Measurements from ENCODE around the gene TIAM2.
A peak's percentile ranks its signal among the peaks of the same experiment; 100 is the strongest.
"Not testable (repeated sequence)": the region's sequence is repeated elsewhere in the genome, so short reads cannot be mapped to it uniquely, and the experiment has no call there.

Gene TIAM2

DNA sequence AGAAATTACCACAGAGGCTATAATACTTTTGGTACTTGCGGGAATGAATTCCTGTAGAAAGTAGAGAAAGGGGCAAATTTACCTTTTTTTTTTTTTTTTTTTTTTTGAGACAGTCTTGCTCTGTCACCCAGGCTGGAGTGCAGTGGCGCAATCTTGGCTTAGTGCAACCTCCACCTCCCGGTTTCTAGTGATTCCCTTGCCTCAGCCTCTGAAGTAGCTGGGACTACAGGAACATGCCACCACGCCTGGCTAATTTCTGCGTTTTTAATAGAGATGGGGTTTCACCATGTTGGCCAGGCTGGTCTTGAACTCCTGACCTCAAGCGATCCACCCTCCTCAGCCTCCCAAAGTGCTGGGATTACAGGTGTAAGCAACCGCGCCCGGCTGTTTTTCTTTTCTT is 189.9 kb downstream of the TIAM2 start:
- not testable (repeated sequence) for H3K27me3 ChIP-seq (ENCODE audit: control insufficient read depth in 1 of 2, insufficient read depth in 2 of 2, low read length in 2 of 2); H3K9me3 ChIP-seq (ENCODE audit: control insufficient read depth in 2 of 2, low read length in 2 of 2); H3K4me3 ChIP-seq (ENCODE audit: low read length in 2 of 2); H3K27ac ChIP-seq (ENCODE audit: low read length); H3K9ac ChIP-seq (ENCODE audit: low read length in 2 of 2); H3K36me3 ChIP-seq (ENCODE audit: control insufficient read depth in 2 of 2, insufficient read depth in 2 of 2, low read length in 2 of 2)
- peaks cover 25% of the 10 kb centered on the region for H3K4me1 ChIP-seq (ENCODE audit: control insufficient read depth, insufficient read depth, low read length)

DNA sequence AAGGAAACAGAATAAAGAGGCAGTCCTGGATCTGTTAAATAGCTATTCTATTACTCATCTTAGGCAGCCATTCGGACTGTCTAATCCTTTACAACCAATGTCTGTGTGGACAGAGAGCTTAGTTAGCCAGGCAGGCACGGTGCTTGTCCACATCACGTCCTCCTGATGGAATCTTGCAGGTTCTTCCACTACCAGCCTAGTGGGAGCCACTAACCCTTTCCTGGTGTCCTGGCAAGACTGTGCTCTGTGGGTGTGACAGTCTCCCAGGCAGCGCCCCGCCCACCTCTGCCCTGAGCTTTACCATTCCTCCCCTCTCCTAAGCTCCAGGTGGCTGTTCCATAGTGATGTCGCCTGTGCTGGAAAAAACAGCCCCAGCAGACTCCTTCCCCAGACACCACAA is 190.4 kb downstream of the TIAM2 start:
- Histone ChIP-seq H3K36me3 (ENCODE audit: control insufficient read depth in 2 of 2, insufficient read depth in 2 of 2, low read length in 2 of 2) (no peaks in the 10 kb centered on the region), H3K4me1 (ENCODE audit: control insufficient read depth, insufficient read depth, low read length) (peaks cover 25% of the 10 kb centered on the region), H3K4me3 (ENCODE audit: low read length in 2 of 2) (no peak overlapping the region), H3K9ac (ENCODE audit: low read length in 2 of 2) (no peak overlapping the region), H3K9me3 (ENCODE audit: control insufficient read depth in 2 of 2, low read length in 2 of 2) (no peaks in the 10 kb centered on the region), H3K27ac (ENCODE audit: low read length) (no peak overlapping the region), H3K27me3 (ENCODE audit: control insufficient read depth in 1 of 2, insufficient read depth in 2 of 2, low read length in 2 of 2) (no peaks in the 10 kb centered on the region)

DNA sequence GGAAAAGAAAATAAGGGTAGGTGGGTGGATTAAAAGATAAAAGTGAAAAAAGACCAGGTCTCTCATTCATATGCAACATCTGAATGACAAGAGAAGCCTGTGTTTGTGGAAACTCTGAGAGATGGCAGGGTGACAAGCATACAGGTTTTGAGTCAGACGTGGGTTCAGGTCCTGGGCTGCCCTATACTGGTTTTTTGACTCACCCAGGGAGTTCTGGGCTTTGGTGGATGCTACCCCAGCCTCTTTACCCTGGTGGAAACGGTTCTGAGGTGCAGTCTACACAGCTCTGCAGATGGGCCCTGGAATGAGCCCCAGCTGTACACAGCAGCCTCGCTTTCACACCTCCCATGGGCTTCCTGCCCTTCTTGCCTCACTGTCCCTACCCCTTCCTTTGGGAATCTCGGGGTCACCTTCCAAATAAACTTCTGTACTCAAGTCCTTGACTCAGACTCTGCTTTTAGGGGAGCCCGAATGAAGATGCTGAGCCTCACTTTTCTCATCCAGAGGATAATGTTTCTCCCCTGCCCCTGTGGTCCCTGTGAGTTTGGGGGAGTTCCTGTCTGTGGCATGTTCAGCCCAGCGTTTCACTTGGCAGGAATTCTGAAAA is 191.0 kb downstream of the TIAM2 start:
- H3K27ac ChIP-seq (ENCODE audit: low read length): no peak overlapping the region
- peaks cover 28% of the 10 kb centered on the region for H3K4me1 ChIP-seq (ENCODE audit: control insufficient read depth, insufficient read depth, low read length)

DNA sequence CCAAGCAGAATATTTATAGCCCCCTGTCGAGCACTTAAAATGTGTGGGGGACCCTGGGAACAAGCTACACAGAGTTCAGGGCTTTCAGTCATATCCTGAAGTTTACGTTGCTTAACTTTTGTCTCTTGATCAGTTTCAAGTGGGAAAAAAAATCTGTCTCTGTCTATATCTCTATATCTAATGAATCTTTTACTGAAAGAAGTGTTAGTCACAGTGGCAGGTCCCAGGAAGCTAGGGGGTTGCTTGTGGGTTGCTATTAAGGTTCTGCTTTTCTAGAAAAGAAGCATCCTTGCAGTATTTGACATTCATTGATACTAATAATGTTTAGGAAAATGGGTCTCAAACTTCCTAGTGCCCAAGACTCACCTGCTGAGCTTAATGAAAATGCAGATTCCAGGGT is 192.0 kb downstream of the TIAM2 start:
- H3K4me3 ChIP-seq (ENCODE audit: low read length in 2 of 2): no peak overlapping the region
- H3K27ac ChIP-seq (ENCODE audit: low read length): no peak overlapping the region
- H3K9ac ChIP-seq (ENCODE audit: low read length in 2 of 2): no peak overlapping the region
- no peaks in the 10 kb centered on the region for H3K27me3 ChIP-seq (ENCODE audit: control insufficient read depth in 1 of 2, insufficient read depth in 2 of 2, low read length in 2 of 2)
- H3K4me1 ChIP-seq (ENCODE audit: control insufficient read depth, insufficient read depth, low read length): peaks cover 29% of the 10 kb centered on the region
- no peaks in the 10 kb centered on the region for H3K9me3 ChIP-seq (ENCODE audit: control insufficient read depth in 2 of 2, low read length in 2 of 2)
- no peaks in the 10 kb centered on the region for H3K36me3 ChIP-seq (ENCODE audit: control insufficient read depth in 2 of 2, insufficient read depth in 2 of 2, low read length in 2 of 2)

More for the DNA sequence above, 191.0 kb downstream of the TIAM2 start:
- Histone ChIP-seq H3K27me3 (ENCODE audit: control insufficient read depth in 1 of 2, insufficient read depth in 2 of 2, low read length in 2 of 2) (no peaks in the 10 kb centered on the region), H3K4me3 (ENCODE audit: low read length in 2 of 2) (no peak overlapping the region), H3K9ac (ENCODE audit: low read length in 2 of 2) (no peak overlapping the region), H3K9me3 (ENCODE audit: control insufficient read depth in 2 of 2, low read length in 2 of 2) (no peaks in the 10 kb centered on the region), H3K36me3 (ENCODE audit: control insufficient read depth in 2 of 2, insufficient read depth in 2 of 2, low read length in 2 of 2) (no peaks in the 10 kb centered on the region)

DNA sequence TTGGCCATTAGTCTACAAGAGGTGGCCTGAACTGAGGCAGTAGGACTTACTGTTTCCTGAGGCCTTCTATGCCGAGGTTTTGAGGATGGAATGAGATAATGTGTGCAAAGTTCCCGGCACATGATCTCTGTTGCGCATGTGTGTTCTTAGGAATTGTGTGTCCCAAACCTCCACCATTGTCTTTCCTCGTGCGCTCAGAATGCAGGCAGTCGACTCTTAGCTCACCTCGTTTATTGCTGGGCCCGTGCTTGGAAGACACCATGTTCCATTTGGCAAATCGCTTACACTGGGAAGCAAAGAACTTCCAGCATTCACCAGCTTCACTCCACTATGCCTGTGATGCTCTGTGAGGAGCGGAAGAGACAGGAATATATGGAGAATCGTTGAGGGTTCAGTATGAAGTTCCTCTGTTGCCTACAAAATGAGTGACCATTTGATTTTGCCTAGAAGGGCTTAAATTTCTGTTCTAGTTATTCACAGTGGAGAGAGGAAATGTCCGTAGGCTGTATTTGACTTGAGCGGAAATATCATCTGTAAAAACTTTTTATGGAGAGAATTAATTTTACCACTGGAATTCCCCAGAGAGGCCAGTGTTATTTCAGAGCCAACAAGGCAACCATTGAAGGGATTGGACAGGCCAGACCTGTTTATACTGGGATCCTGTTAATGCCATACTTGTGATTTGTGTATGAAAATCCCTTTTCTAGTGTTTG is 193.0 kb downstream of the TIAM2 start:
- no peaks in the 10 kb centered on the region for H3K27me3 ChIP-seq (ENCODE audit: control insufficient read depth in 1 of 2, insufficient read depth in 2 of 2, low read length in 2 of 2)
- H3K27ac ChIP-seq (ENCODE audit: low read length): no peak overlapping the region
- H3K4me3 ChIP-seq (ENCODE audit: low read length in 2 of 2): no peak overlapping the region
- no peaks in the 10 kb centered on the region for H3K9me3 ChIP-seq (ENCODE audit: control insufficient read depth in 2 of 2, low read length in 2 of 2)
- H3K36me3 ChIP-seq (ENCODE audit: control insufficient read depth in 2 of 2, insufficient read depth in 2 of 2, low read length in 2 of 2): no peaks in the 10 kb centered on the region
- H3K9ac ChIP-seq (ENCODE audit: low read length in 2 of 2): no peak overlapping the region
- H3K4me1 ChIP-seq (ENCODE audit: control insufficient read depth, insufficient read depth, low read length): peaks cover 29% of the 10 kb centered on the region

DNA sequence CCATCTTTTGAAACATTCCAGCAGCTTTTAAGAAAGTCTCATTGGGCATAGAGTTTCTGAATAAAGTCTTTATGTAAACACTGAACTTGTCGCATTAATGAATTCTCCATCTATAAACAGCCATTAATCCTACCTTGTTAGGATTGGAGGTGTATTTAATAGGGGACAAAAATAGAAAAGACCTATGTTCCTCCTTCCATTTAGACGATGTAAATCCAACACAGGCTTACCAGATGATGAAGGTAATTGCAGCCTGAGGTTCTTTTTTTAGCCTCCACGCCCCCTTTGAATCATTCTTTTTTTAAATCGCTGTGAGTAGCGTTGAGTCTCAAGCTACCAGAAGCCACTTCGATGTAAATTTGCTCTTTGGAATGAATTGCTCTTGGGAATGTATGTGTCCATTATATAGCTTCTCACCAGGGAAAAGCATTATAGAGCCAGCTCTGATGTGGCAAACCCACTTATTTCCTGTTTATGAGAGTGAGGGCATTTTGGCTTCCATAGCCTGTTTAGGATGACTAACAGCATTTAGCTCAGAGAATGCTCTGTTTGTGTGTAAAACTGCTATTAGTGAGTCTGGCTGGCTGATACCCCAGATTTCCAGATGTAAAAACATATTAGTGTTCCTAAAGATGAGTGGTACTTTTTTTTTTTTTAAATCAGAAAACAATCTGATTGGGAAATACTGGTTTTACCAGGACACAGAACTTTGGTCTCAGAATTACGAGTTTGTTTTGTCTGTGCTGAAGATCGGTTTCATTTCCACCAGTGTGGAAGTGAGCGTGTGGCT is 193.8 kb downstream of the TIAM2 start:
- Histone ChIP-seq H3K27ac (ENCODE audit: low read length) (no peak overlapping the region), H3K27me3 (ENCODE audit: control insufficient read depth in 1 of 2, insufficient read depth in 2 of 2, low read length in 2 of 2) (no peaks in the 10 kb centered on the region), H3K9me3 (ENCODE audit: control insufficient read depth in 2 of 2, low read length in 2 of 2) (no peaks in the 10 kb centered on the region), H3K36me3 (ENCODE audit: control insufficient read depth in 2 of 2, insufficient read depth in 2 of 2, low read length in 2 of 2) (no peaks in the 10 kb centered on the region), H3K4me1 (ENCODE audit: control insufficient read depth, insufficient read depth, low read length) (peaks cover 29% of the 10 kb centered on the region), H3K4me3 (ENCODE audit: low read length in 2 of 2) (peak overlapping the region in 1 of 2 donors; percentile 40), H3K9ac (ENCODE audit: low read length in 2 of 2) (peak overlapping the region in 1 of 2 donors; percentile 1)

DNA sequence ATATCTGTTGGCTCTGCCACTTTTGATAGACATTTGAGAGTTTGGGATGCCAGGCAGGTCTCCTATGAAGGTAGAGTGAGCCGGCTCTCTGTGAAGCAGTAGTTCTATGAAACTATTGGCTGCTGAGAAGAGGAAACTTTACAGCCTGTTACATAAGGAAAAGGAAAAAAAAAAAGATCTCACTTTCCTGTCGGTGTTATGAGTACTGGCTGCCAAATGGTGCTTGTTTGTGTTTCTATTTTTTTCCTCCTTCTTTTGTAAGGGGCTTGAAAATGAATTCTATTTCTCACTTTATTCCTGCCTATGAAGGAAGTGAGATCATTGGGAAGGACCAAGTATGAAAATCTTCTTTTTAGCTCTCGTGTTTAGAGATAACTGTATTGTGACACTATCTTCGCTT is 195.6 kb downstream of the TIAM2 start:
- no peak overlapping the region for H3K4me3 ChIP-seq (ENCODE audit: low read length in 2 of 2)
- no peak overlapping the region for H3K27ac ChIP-seq (ENCODE audit: low read length)

DNA sequence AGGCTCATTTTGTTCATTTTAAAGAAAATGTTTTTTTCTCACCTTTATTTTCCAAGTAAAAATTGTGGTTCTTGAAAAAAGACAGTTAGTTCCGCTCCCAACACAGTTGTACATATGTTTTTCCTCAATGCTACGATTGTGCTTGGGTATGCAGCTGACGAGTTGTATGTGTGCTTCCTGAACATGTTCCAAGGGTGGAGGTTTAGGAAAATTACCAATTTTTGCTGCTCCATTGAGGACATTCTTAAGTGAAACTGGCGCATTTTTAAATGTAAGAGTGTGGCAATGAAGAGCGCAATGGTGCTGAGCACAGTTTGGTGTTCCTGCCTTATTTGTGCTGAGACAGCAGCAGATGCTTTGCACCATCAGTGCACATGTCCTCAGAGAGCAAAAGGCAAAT is 198.4 kb downstream of the TIAM2 start:
- no peaks in the 10 kb centered on the region for H3K36me3 ChIP-seq (ENCODE audit: control insufficient read depth in 2 of 2, insufficient read depth in 2 of 2, low read length in 2 of 2)
- no peak overlapping the region for H3K9ac ChIP-seq (ENCODE audit: low read length in 2 of 2)
- H3K4me1 ChIP-seq (ENCODE audit: control insufficient read depth, insufficient read depth, low read length): peaks cover 15% of the 10 kb centered on the region
- no peaks in the 10 kb centered on the region for H3K27me3 ChIP-seq (ENCODE audit: control insufficient read depth in 1 of 2, insufficient read depth in 2 of 2, low read length in 2 of 2)
- H3K27ac ChIP-seq (ENCODE audit: low read length): no peak overlapping the region
- no peaks in the 10 kb centered on the region for H3K9me3 ChIP-seq (ENCODE audit: control insufficient read depth in 2 of 2, low read length in 2 of 2)
- H3K4me3 ChIP-seq (ENCODE audit: low read length in 2 of 2): no peak overlapping the region

More for the DNA sequence above, 195.6 kb downstream of the TIAM2 start:
- H3K27me3 ChIP-seq (ENCODE audit: control insufficient read depth in 1 of 2, insufficient read depth in 2 of 2, low read length in 2 of 2): no peaks in the 10 kb centered on the region
- peaks cover 29% of the 10 kb centered on the region for H3K4me1 ChIP-seq (ENCODE audit: control insufficient read depth, insufficient read depth, low read length)
- no peaks in the 10 kb centered on the region for H3K9me3 ChIP-seq (ENCODE audit: control insufficient read depth in 2 of 2, low read length in 2 of 2)
- H3K36me3 ChIP-seq (ENCODE audit: control insufficient read depth in 2 of 2, insufficient read depth in 2 of 2, low read length in 2 of 2): no peaks in the 10 kb centered on the region
- H3K9ac ChIP-seq (ENCODE audit: low read length in 2 of 2): no peak overlapping the region

DNA sequence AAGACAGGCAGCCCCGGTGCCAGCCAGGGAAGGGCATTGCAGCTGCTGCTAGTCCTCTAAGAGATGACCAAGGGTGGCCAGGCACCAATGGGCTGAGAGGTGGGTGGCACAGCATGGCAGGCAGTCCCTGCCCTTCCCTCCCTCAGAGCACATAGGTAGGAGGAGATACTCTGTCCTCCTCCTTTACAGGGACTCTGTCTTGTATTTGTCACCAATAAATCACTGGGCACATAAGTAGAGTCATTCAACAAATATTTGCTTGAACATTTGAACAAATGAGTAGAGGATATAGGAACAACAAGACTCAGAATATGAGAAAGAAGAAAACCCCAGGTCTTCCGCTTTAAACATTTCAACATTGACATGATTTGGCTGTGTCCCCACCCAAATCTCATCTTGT is 199.3 kb downstream of the TIAM2 start:
- Histone ChIP-seq H3K27me3 (ENCODE audit: control insufficient read depth in 1 of 2, insufficient read depth in 2 of 2, low read length in 2 of 2) (no peaks in the 10 kb centered on the region), H3K4me1 (ENCODE audit: control insufficient read depth, insufficient read depth, low read length) (peaks cover 11% of the 10 kb centered on the region), H3K9ac (ENCODE audit: low read length in 2 of 2) (no peak overlapping the region), H3K4me3 (ENCODE audit: low read length in 2 of 2) (no peak overlapping the region), H3K27ac (ENCODE audit: low read length) (no peak overlapping the region), H3K9me3 (ENCODE audit: control insufficient read depth in 2 of 2, low read length in 2 of 2) (no peaks in the 10 kb centered on the region), H3K36me3 (ENCODE audit: control insufficient read depth in 2 of 2, insufficient read depth in 2 of 2, low read length in 2 of 2) (no peaks in the 10 kb centered on the region)

DNA sequence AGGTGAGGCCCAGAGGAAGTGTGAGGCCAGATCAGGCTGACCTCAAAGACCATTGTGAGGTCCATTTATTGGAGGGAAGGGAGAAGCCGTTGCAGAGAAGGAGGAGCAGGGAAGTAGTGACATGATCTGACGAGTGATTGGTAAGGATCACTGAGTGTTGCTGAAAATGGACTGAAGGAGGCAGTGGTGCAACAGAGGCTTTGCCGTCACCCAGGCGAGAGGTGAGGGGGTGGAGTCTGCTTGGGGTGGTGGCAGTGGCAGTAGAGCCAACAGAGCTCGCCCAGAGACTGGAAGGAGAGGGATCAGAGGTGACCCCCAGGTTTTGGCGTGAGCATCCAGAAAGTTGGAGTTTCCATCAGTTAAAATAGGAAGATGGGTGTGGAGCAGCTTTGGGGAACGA is 200.8 kb downstream of the TIAM2 start:
- Histone ChIP-seq H3K27me3 (ENCODE audit: control insufficient read depth in 1 of 2, insufficient read depth in 2 of 2, low read length in 2 of 2) (no peaks in the 10 kb centered on the region), H3K9me3 (ENCODE audit: control insufficient read depth in 2 of 2, low read length in 2 of 2) (no peaks in the 10 kb centered on the region), H3K27ac (ENCODE audit: low read length) (no peak overlapping the region), H3K4me1 (ENCODE audit: control insufficient read depth, insufficient read depth, low read length) (peaks cover 5% of the 10 kb centered on the region), H3K36me3 (ENCODE audit: control insufficient read depth in 2 of 2, insufficient read depth in 2 of 2, low read length in 2 of 2) (no peaks in the 10 kb centered on the region), H3K4me3 (ENCODE audit: low read length in 2 of 2) (no peak overlapping the region), H3K9ac (ENCODE audit: low read length in 2 of 2) (no peak overlapping the region)

DNA sequence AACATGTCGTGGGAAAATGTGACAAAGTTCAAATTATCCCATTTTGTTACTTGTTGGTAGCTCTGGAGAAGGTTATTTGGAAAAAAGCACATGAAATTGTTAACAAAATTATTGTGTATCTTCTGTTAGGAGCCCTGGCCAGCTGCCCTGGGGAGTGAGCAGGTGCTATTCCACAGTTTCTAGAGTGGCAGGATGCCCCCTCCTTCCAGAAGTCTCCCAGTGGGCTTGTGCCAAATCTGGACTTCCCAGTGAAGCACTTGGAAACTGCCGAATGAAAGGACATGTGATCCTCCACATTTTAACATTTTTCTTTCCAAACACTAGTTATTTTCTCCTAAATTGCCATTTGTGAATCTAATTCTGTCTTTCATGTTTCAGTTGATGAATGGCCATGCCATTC is 201.8 kb downstream of the TIAM2 start:
- no peak overlapping the region for H3K9ac ChIP-seq (ENCODE audit: low read length in 2 of 2)
- no peaks in the 10 kb centered on the region for H3K9me3 ChIP-seq (ENCODE audit: control insufficient read depth in 2 of 2, low read length in 2 of 2)
- H3K27ac ChIP-seq (ENCODE audit: low read length): no peak overlapping the region
- no peak overlapping the region for H3K4me3 ChIP-seq (ENCODE audit: low read length in 2 of 2)
- no peaks in the 10 kb centered on the region for H3K27me3 ChIP-seq (ENCODE audit: control insufficient read depth in 1 of 2, insufficient read depth in 2 of 2, low read length in 2 of 2)
- peaks cover 7% of the 10 kb centered on the region for H3K4me1 ChIP-seq (ENCODE audit: control insufficient read depth, insufficient read depth, low read length)
- H3K36me3 ChIP-seq (ENCODE audit: control insufficient read depth in 2 of 2, insufficient read depth in 2 of 2, low read length in 2 of 2): no peaks in the 10 kb centered on the region
